Mammary epithelial cell (primary cell): ENCODE measurements around the gene PPP1R15A.

Experiments used
- CTCF ChIP-seq, 2 donors: IDR thresholded peaks in 1 of 2; conservative IDR thresholded peaks in 1 of 2; 2 replicates each; pipeline ENCODE4 v1.5.1; 2011 to 2012; ENCODE audit warnings: inconsistent platforms in 2 of 2, low read length in 2 of 2, mild to moderate bottlenecking in 2 of 2, control low read depth in 1 of 2, low read depth in 1 of 2; ENCODE audit not compliant: insufficient read depth in 1 of 2; ENCODE audit errors: extremely low read depth in 1 of 2
- EZH2 ChIP-seq: IDR thresholded peaks from 2 replicates; pipeline ENCODE4 v1.6.1; 2012; ENCODE audit warnings: low read length, inconsistent platforms, borderline replicate concordance

GRCh38 chr19:48842789-48843162 lies 29.4 kb upstream of the PPP1R15A start:
- TF ChIP-seq CTCF (conservative IDR thresholded peaks at IDR 0.05 in 1 of 2, IDR thresholded peaks at IDR 0.05 in 1 of 2; ENCODE audit: extremely low read depth in 1 of 2, insufficient read depth in 1 of 2, low read depth in 1 of 2, low read length in 2 of 2) (peak; percentile 68 to 81), EZH2 (no peak)
